Retina (tissue), 1 donor: ENCODE results near the gene CES4A.
"Not testable (repeated sequence)": the region's sequence is repeated elsewhere in the genome, so short reads cannot be mapped to it uniquely, and the experiment has no call there.

ENCODE experiments used
- DNase-seq: peaks from one replicate; pipeline ENCODE4 v3.0.0-alpha.2; 2016

The CES4A gene

DNA sequence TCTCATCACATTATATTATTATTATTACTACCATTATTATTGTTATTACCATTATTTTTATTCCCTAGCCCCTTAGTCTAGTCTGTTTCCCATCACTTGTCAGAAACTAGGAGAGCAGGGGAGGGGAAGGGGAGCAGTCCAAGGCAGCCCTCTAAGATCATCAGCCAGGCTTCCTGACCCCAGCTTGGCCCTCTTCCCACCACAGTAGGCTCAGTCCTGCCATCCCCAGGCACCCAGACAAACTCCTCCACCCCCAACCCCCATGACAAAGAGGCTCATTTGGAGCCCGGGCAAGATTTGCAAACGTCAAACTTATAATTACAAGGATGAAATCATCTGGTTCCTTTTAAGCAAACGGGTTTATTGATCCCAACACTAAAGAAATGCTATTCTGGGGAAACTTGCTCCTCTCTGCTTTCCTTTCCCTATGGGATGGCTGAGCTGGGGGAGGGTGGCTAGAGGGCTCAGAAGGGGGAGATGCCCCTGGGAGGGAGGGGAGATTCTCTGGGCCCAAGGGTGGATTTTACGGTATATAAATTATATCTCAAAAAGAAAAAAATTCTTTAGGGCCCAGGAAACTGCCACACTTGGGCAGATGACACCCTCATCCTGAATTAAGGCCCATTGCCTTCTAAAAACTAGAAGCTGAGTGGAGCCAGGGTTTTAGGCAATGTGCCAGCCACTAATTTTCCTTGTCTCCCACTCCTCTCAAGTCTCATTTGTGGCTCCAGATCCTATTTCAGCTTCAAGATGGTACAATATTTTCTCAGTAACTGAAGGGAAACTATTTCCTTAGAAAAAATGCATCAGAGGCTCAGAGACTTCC is 36.2 kb downstream of the CES4A start:
- no peak for DNase-seq

DNA sequence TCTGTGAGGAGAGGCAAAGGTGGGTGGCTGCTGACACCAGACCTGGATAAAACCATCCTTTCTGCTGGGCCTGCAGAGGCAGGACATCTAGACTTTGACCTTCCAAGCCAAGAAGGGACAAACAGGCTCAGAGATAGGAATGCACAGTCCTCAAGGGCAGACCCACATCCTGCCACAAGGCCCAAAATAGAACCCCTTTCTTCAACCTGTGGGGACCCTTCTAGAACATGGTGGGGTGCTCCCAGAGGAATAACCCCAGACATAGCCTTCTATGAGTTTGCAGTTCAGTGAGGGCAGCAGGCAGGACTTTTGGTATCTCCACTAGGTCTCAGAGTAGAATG is 36.8 kb downstream of the CES4A start:
- no peak for DNase-seq

- DNase-seq: no peak
These were observed 38.2 kb downstream of the CES4A start for GRCh38 chr16:67026570-67026969.

- DNase-seq: no peak
These were observed 38.7 kb downstream of the CES4A start for GRCh38 chr16:67027046-67027445.

GRCh38 chr16:67028167-67028695 is 39.8 kb downstream of the CES4A start:
- no peak for DNase-seq

GRCh38 chr16:67028696-67029253 is 40.4 kb downstream of the CES4A start, which contains the start of gene CBFB:
CBFB (plus strand) TSS chr16:67029149; CDS start chr16:67029408, 259 bp downstream.
- peak; percentile 94 for DNase-seq

DNA sequence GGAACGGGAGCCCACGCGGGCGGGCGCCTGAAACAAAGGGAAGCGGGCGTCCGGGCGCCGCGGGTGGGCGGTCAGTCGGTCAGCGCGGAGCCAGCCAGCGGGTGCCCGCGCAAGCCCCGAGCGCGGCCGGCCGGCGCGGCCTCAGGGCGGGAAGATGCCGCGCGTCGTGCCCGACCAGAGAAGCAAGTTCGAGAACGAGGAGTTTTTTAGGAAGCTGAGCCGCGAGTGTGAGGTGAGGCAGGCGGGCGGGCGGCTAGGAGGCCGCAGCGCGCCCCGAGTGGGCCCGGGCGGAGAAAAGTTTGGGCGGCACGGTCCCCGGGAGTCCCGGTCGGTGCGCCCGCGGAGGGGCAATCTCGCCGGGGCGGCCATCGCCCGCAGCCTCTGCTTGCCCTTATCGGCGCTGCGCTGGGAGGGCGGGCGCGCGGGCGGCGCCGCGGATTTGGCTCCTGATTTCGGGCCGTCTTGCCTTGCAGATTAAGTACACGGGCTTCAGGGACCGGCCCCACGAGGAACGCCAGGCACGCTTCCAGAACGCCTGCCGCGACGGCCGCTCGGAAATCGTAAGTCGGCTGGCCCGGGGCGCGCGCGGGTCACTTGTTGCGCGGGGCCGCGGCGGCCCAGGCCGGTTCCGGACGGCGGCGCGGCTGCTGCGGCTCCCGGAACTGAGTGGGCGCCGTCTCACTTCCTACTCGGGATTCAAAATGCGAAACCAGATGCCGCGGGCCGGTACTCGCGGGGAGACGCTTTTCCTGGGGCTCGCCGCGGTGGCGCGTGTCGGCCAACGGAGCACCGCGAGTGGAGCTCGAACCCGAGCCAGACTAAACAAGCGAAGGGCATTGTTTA is 41.1 kb downstream of the CES4A start:
- DNase-seq: peak; percentile 85

DNA sequence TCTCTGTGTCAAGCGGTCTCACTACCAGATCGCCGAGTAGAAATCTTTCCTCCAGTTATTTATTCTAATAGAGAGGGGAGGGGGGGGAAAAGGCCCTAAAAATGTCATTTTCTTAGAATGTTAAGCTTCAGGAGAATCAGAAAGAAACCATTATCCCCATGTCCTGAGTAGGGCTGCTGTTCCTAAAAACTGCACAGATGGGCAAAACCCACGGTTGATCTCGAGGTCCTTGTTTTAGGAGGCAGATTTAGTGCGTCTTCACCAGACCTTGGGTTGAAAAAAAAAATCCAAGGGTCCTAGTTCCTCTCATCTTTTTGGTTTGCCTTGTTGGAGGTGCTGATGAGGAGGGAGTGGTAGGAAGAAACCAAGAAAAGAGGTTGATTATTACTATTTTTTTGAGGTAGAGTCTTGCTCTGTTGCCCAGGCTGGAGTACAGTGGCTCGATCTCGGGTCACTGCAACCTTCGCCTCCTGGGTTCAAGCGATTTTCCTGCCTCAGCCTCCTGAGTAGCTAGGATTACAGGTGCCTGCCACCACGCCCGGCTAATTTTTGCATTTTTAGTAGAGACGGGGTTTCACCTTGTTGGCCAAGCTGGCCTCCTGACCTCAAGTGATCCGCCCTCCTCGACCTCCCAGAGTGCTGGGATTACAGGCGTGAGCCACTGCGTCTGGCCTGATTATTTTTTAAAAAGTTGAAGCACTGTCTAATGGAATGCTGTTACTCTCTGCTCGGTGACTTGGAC is 42.0 kb downstream of the CES4A start:
- DNase-seq: no peak

DNA sequence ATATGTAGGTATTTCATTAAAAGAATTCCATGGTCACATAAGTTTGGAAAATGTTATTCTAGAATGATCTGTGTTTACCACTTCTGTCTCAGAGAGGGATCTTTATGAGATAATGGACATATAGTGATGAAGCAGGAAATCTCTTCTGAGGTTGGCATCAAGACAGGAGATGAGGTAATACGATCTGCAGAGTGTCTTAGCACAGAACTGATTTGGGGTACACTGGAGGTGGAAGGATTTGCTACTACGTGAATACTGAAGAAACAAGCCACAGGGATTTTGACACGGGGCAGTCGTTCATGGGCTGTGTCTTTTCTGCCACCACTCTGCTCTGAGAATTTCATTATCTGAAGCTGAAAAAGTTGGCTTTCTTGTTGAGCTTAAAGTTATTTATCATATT is 46.1 kb downstream of the CES4A start:
- no peak for DNase-seq

GRCh38 chr16:67035364-67035763 is 47.0 kb downstream of the CES4A start:
- DNase-seq: no peak

GRCh38 chr16:67036323-67036741 is 47.9 kb downstream of the CES4A start:
- peak; percentile 35 for DNase-seq

DNA sequence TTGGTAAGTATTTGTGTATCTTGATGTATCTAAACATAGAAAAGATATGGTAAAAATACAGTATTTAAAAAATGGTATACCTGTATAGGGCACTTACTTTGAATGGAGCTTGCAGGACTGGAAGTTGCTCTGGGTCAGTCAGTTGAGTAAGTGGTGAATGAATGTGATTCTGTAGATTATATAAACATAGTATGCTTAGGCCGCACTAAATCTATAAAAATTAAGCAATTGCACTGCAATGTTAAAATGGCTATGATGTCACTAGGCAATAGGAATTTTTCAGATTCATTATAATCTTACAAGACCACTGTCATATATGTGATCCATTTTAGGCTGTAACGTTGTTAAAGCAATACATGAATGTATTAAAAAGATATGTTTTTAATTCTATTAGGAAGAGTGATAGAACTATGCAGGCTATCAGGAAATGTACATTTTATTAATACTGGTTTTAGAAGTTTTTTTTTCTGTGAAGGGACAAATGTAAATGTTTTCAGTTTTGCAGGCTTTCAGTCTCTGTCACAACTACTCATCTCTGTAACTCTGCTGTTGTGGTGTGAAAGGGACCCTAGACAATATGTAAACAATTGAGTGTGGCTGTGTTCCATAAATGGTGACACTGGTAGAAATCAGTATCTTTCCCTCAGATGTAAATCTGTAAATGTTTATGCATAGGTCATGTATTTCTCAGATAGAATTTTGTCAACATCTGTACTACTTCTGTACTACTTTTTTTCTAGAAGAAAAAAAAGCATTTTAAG is 51.1 kb downstream of the CES4A start:
- DNase-seq: no peak

- DNase-seq: no peak
These were observed 51.8 kb downstream of the CES4A start for GRCh38 chr16:67040166-67040565.

DNA sequence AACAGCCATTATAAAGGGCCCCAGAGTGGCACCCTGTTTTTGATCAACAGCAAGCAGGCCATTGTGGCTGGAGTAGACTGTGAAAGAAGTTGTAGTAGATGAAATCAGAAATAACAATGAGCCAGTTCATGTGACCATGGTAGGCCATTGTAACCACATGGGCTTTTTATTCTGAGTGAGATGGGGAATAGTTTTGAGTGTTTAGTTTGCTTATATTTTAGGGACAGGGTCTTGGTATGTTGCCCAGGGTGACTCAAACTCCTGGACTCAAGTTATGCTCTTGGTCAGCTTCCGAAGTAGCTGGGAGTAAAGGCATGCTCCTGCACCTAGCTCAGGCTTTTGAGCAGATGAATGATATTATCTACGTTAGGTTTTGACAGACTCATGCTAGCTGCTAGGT is 52.5 kb downstream of the CES4A start:
- DNase-seq: no peak

- DNase-seq: not testable (repeated sequence)
These were observed 53.1 kb downstream of the CES4A start for GRCh38 chr16:67041520-67041919.

GRCh38 chr16:67043420-67043819 is 55.0 kb downstream of the CES4A start:
- no peak for DNase-seq

DNA sequence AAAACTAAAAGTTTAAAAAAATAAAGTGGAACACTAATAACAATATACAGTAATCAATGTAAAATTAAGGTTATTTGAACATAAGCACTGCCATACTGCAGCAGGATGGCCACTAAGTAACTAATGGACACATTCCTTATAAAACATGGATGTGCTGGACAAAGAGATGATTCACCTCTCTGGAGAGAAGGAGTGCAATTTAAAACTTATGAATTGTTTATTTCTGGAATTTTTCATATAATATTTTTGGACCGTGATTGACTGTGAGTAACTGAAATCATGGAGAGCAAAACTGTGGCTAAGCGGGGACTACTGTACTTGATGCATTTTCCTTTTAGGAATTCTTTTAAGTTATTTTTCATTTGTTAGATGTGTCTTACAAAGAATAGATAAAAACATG is 62.4 kb downstream of the CES4A start:
- no peak for DNase-seq

- DNase-seq: no peak
These were observed 64.0 kb downstream of the CES4A start for GRCh38 chr16:67052399-67052798.

- no peak for DNase-seq
These were observed 65.5 kb downstream of the CES4A start for GRCh38 chr16:67053767-67054334.

- no peak for DNase-seq
These were observed 66.5 kb downstream of the CES4A start for GRCh38 chr16:67054901-67055300.

DNA sequence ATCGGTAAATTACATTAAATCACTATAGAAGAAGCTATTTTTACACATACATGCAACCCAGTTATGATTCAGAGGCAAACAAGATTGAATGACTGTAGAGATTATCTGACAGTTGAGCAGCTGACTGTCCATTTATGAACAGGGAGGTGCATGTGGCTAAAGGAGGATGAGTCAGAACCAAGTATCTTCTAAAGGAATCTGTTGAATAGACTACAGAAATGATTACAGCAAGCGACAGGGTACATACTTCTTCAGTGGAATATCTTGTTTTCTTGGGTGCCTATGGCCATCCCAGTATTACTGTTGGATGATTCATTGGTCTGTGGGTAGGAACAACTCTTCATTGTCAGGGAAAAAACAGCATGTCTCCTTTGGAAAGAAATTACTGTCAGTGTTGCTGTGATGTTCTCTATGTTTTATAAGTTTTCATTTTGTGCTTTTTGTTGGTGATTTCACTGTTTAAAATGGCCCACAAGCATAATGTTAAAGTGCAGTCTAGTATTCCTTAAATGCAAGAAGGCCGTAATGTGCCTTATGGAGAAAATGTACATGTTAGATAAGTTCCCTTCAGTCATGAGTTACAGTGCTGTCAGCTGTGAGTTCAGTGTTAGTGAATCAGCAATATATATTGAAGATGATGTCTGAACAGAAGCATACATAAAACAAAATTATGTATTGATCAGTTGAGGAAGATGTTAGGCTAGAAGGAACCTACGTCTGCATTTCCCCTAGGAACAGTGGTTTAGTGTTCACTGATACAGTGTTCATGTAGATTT is 67.5 kb downstream of the CES4A start:
- DNase-seq: no peak
